Measurements from ENCODE around the gene SH2B3.
"Not testable (repeated sequence)": the region's sequence is repeated elsewhere in the genome, so short reads cannot be mapped to it uniquely, and the experiment has no call there.

GRCh38 chr12:111373231-111373630, 32.5 kb upstream of the SH2B3 start:
- TF ChIP-seq, protein P1, sequence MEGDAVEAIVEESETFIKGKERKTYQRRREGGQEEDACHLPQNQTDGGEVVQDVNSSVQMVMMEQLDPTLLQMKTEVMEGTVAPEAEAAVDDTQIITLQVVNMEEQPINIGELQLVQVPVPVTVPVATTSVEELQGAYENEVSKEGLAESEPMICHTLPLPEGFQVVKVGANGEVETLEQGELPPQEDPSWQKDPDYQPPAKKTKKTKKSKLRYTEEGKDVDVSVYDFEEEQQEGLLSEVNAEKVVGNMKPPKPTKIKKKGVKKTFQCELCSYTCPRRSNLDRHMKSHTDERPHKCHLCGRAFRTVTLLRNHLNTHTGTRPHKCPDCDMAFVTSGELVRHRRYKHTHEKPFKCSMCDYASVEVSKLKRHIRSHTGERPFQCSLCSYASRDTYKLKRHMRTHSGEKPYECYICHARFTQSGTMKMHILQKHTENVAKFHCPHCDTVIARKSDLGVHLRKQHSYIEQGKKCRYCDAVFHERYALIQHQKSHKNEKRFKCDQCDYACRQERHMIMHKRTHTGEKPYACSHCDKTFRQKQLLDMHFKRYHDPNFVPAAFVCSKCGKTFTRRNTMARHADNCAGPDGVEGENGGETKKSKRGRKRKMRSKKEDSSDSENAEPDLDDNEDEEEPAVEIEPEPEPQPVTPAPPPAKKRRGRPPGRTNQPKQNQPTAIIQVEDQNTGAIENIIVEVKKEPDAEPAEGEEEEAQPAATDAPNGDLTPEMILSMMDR (IDR thresholded peaks at IDR 0.05), result not testable (repeated sequence)
- TF ChIP-seq EZH2, EZH2phosphoT487 (IDR thresholded peaks at IDR 0.05): not testable (repeated sequence)
